IPS DF 6.9 (cell line): Measurements from ENCODE around the gene LPCAT2.

Source experiments
- DNase-seq: peaks from one replicate; pipeline ENCODE4 v3.0.0-alpha.2; 2013; ENCODE audit warnings: low read depth, low spot score
- H3K27ac ChIP-seq: one replicate; pipeline ENCODE4 v1.5.1; 2013; ENCODE audit warnings: low read length, control low read depth
- H3K27me3 ChIP-seq: 2 replicates; pipeline ENCODE4 v1.6.1; 2013; ENCODE audit warnings: mild to moderate bottlenecking, low read length; ENCODE audit not compliant: control insufficient read depth, insufficient read depth
- H3K36me3 ChIP-seq: 2 replicates; pipeline ENCODE4 v1.6.1; 2013; ENCODE audit warnings: low read length; ENCODE audit not compliant: control insufficient read depth, insufficient read depth
- H3K4me1 ChIP-seq: 2 replicates; pipeline ENCODE4 v1.6.1; 2013; ENCODE audit warnings: low read length; ENCODE audit not compliant: control insufficient read depth, insufficient read depth
- H3K4me3 ChIP-seq: 2 replicates; pipeline ENCODE4 v1.5.1; 2013; ENCODE audit warnings: mild to moderate bottlenecking, low read length
- H3K9me3 ChIP-seq: 2 replicates; pipeline ENCODE4 v1.6.1; 2013; ENCODE audit warnings: low read length, inconsistent platforms; ENCODE audit not compliant: control insufficient read depth, insufficient read depth
- WGBS: extraction: QIAGEN DNeasy Blood & Tissue Kit; methylation state at CpG from one replicate; pipeline ENCODE4 v1.1.7; 2013; ENCODE audit warnings: mixed read lengths, missing lambda C conversion rate; ENCODE audit not compliant: insufficient read length, insufficient coverage; 5-methylcytosine and 5-hydroxymethylcytosine counted together

LPCAT2 gene

GRCh38 chr16:55494994-55495421, 13.9 kb upstream of the LPCAT2 start:
- no peaks in the 10 kb centered on the region for H3K9me3 ChIP-seq
- H3K36me3 ChIP-seq: no peaks in the 10 kb centered on the region
- no peak overlapping the region for H3K27ac ChIP-seq
- H3K27me3 ChIP-seq: no peaks in the 10 kb centered on the region
- no peaks in the 10 kb centered on the region; the same call in 1 of the 2 replicates for H3K4me1 ChIP-seq
- no CpG with 5 or more reads among the region's 3 CpGs for WGBS
- no peak for DNase-seq
- no peak overlapping the region for H3K4me3 ChIP-seq

GRCh38 chr16:55495616-55496289, 13.1 kb upstream of the LPCAT2 start:
- Histone ChIP-seq H3K27me3 (no peaks in the 10 kb centered on the region), H3K27ac (no peak overlapping the region), H3K36me3 (no peaks in the 10 kb centered on the region), H3K4me1 (no peaks in the 10 kb centered on the region; the same call in 1 of the 2 replicates), H3K4me3 (no peak overlapping the region), H3K9me3 (no peaks in the 10 kb centered on the region)
- WGBS: no CpG with 5 or more reads among the region's 7 CpGs
- DNase-seq: no peak

GRCh38 chr16:55496509-55497145, 12.2 kb upstream of the LPCAT2 start:
- Histone ChIP-seq H3K9me3 (no peaks in the 10 kb centered on the region), H3K27ac (no peak overlapping the region), H3K4me3 (no peak overlapping the region), H3K4me1 (no peaks in the 10 kb centered on the region; the same call in 1 of the 2 replicates), H3K36me3 (no peaks in the 10 kb centered on the region), H3K27me3 (no peaks in the 10 kb centered on the region)
- no peak for DNase-seq
- WGBS: no CpG with 5 or more reads among the region's 8 CpGs

- no peak overlapping the region for H3K27ac ChIP-seq
- no peaks in the 10 kb centered on the region for H3K4me1 ChIP-seq
- DNase-seq: no peak
- no peak overlapping the region for H3K4me3 ChIP-seq
- WGBS: no CpG with 5 or more reads among the region's 5 CpGs
- no peaks in the 10 kb centered on the region for H3K36me3 ChIP-seq
- no peaks in the 10 kb centered on the region for H3K27me3 ChIP-seq
- H3K9me3 ChIP-seq: no peaks in the 10 kb centered on the region
These were observed 11.3 kb upstream of the LPCAT2 start for GRCh38 chr16:55497558-55497957.

- H3K27me3 ChIP-seq: no peaks in the 10 kb centered on the region
- H3K4me1 ChIP-seq: peaks cover 2% of the 10 kb centered on the region; the same call in 1 of the 2 replicates
- DNase-seq: no peak
- H3K27ac ChIP-seq: no peak overlapping the region
- H3K4me3 ChIP-seq: no peak overlapping the region
- H3K9me3 ChIP-seq: no peaks in the 10 kb centered on the region
- H3K36me3 ChIP-seq: no peaks in the 10 kb centered on the region
- no CpG with 5 or more reads among the region's 6 CpGs for WGBS
These were observed 10.8 kb upstream of the LPCAT2 start for GRCh38 chr16:55498101-55498500.

GRCh38 chr16:55499281-55499680, 9.6 kb upstream of the LPCAT2 start:
- no peak overlapping the region for H3K27ac ChIP-seq
- no peak overlapping the region for H3K4me3 ChIP-seq
- H3K36me3 ChIP-seq: no peaks in the 10 kb centered on the region
- H3K9me3 ChIP-seq: no peaks in the 10 kb centered on the region
- peaks cover 2% of the 10 kb centered on the region; the same call in 1 of the 2 replicates for H3K4me1 ChIP-seq
- H3K27me3 ChIP-seq: no peaks in the 10 kb centered on the region
- no peak for DNase-seq
- WGBS: no CpG with 5 or more reads among the region's 3 CpGs

GRCh38 chr16:55499951-55500529, 8.8 kb upstream of the LPCAT2 start:
- Histone ChIP-seq H3K9me3 (no peaks in the 10 kb centered on the region), H3K4me3 (no peak overlapping the region), H3K36me3 (no peaks in the 10 kb centered on the region), H3K27ac (no peak overlapping the region), H3K4me1 (peaks cover 2% of the 10 kb centered on the region; the same call in 1 of the 2 replicates), H3K27me3 (no peaks in the 10 kb centered on the region)
- DNase-seq: no peak
- WGBS: no CpG with 5 or more reads among the region's 10 CpGs

- DNase-seq: no peak
- no CpG with 5 or more reads among the region's 3 CpGs for WGBS
These were observed 8.3 kb upstream of the LPCAT2 start for GRCh38 chr16:55500530-55501011.

GRCh38 chr16:55501549-55502322, 7.1 kb upstream of the LPCAT2 start:
- Histone ChIP-seq H3K4me3 (no peak overlapping the region), H3K27me3 (no peaks in the 10 kb centered on the region), H3K9me3 (no peaks in the 10 kb centered on the region), H3K36me3 (no peaks in the 10 kb centered on the region), H3K4me1 (peaks cover 2% of the 10 kb centered on the region; the same call in 1 of the 2 replicates), H3K27ac (no peak overlapping the region)
- DNase-seq: no peak
- no CpG with 5 or more reads among the region's 9 CpGs for WGBS

More at GRCh38 chr16:55500530-55501011, 8.3 kb upstream of the LPCAT2 start:
- Histone ChIP-seq H3K27ac (no peak overlapping the region), H3K27me3 (no peaks in the 10 kb centered on the region), H3K36me3 (no peaks in the 10 kb centered on the region), H3K9me3 (no peaks in the 10 kb centered on the region), H3K4me3 (no peak overlapping the region), H3K4me1 (peaks cover 2% of the 10 kb centered on the region; the same call in 1 of the 2 replicates)

GRCh38 chr16:55502801-55503366, 6.0 kb upstream of the LPCAT2 start:
- Histone ChIP-seq H3K36me3 (no peaks in the 10 kb centered on the region), H3K27ac (no peak overlapping the region)
- no CpG with 5 or more reads among the region's 13 CpGs for WGBS

More at GRCh38 chr16:55502801-55503366, 6.0 kb upstream of the LPCAT2 start:
- Histone ChIP-seq H3K9me3 (no peaks in the 10 kb centered on the region), H3K4me1 (peaks cover 2% of the 10 kb centered on the region; the same call in 1 of the 2 replicates), H3K27me3 (no peaks in the 10 kb centered on the region), H3K4me3 (no peak overlapping the region)
- DNase-seq: no peak
